SK-N-SH treated with all-trans-retinoic acid at 6 μM for 48 hours (cell line): ENCODE data around the gene M1AP.
A peak's percentile ranks its signal among the peaks of the same experiment; 100 is the strongest.

Experiments
- ATAC-seq: fragments of 200-7000 bp; cut with Tn5 transposase; 3 replicates; pipeline ENCODE4 v1.9.1; 2020; ENCODE audit warnings: mild to moderate bottlenecking, moderate library complexity
- ARNTL ChIP-seq: fragments of 450-650 bp; formaldehyde crosslinking; IDR thresholded peaks from 2 replicates; pipeline ENCODE4 v1.5.0; 2020; ENCODE audit warnings: low read depth, mild to moderate bottlenecking, moderate library complexity, borderline replicate concordance
- BACH2 ChIP-seq: fragments of 250-450 bp; sonication (Bioruptor Pico); IDR thresholded peaks from 2 replicates; pipeline ENCODE4 v1.9.0; 2021; ENCODE audit warnings: mild to moderate bottlenecking, borderline replicate concordance
- CREB5 ChIP-seq: fragments of 250-450 bp; sonication (Bioruptor Pico); IDR thresholded peaks from 2 replicates; pipeline ENCODE4 v1.5.1; 2020; ENCODE audit warnings: low read depth, mild to moderate bottlenecking, moderate library complexity
- CSDC2 ChIP-seq: fragments of 250-450 bp; sonication (Bioruptor Pico); IDR thresholded peaks from 2 replicates; pipeline ENCODE4 v1.5.0; 2020; ENCODE audit warnings: mild to moderate bottlenecking, moderate library complexity
- CSRNP3 ChIP-seq: fragments of 250-450 bp; sonication (Bioruptor Pico); IDR thresholded peaks from 2 replicates; pipeline ENCODE4 v1.5.1; 2021; ENCODE audit warnings: mild to moderate bottlenecking, moderate library complexity
- ESRRG ChIP-seq: fragments of 250-450 bp; sonication (Bioruptor Pico); IDR thresholded peaks from 2 replicates; pipeline ENCODE4 v1.6.1; 2021; ENCODE audit warnings: mild to moderate bottlenecking
- GLIS3 ChIP-seq: fragments of 250-450 bp; sonication (Bioruptor Pico); IDR thresholded peaks from 2 replicates; pipeline ENCODE4 v1.5.0; 2020; ENCODE audit warnings: mild to moderate bottlenecking, moderate library complexity
- ISL1 ChIP-seq: fragments of 250-450 bp; sonication (Bioruptor Pico); IDR thresholded peaks from 2 replicates; pipeline ENCODE4 v2.1.2; 2022; ENCODE audit warnings: mild to moderate bottlenecking, moderate library complexity
- PATZ1 ChIP-seq: fragments of 250-450 bp; sonication (Bioruptor Pico); IDR thresholded peaks from 2 replicates; pipeline ENCODE4 v1.8.0; 2020; ENCODE audit warnings: mild to moderate bottlenecking, moderate library complexity, borderline replicate concordance
- POU6F1 ChIP-seq: fragments of 250-450 bp; sonication (Bioruptor Pico); IDR thresholded peaks from 2 replicates; pipeline ENCODE4 v1.8.0; 2021; ENCODE audit warnings: low read depth, mild to moderate bottlenecking, moderate library complexity, borderline replicate concordance
- PPARA ChIP-seq: fragments of 250-450 bp; sonication (Bioruptor Pico); IDR thresholded peaks from 2 replicates; pipeline ENCODE4 v1.5.0; 2020; ENCODE audit warnings: mild to moderate bottlenecking, borderline replicate concordance
- RARB ChIP-seq: fragments of 250-450 bp; sonication (Bioruptor Pico); IDR thresholded peaks from 2 replicates; pipeline ENCODE4 v1.8.0; 2021; ENCODE audit warnings: mild to moderate bottlenecking, moderate library complexity
- SNAI2 ChIP-seq: fragments of 250-450 bp; sonication (Bioruptor Pico); IDR thresholded peaks from 2 replicates; pipeline ENCODE4 v1.5.0; 2020; ENCODE audit warnings: mild to moderate bottlenecking, moderate library complexity
- TCF4 ChIP-seq: fragments of 250-450 bp; sonication (Bioruptor Pico); IDR thresholded peaks from 2 replicates; pipeline ENCODE4 v1.8.0; 2021; ENCODE audit warnings: mild to moderate bottlenecking, moderate library complexity, borderline replicate concordance
- TOX ChIP-seq: fragments of 250-450 bp; sonication (Bioruptor Pico); IDR thresholded peaks from 2 replicates; pipeline ENCODE4 v1.8.0; 2021; ENCODE audit warnings: mild to moderate bottlenecking, moderate library complexity, borderline replicate concordance
- ZC3H10 ChIP-seq: fragments of 250-450 bp; sonication (Bioruptor Pico); IDR thresholded peaks from 2 replicates; pipeline ENCODE4 v1.5.1; 2021; ENCODE audit warnings: mild to moderate bottlenecking, moderate library complexity
- ZFP3 ChIP-seq: fragments of 250-450 bp; sonication (Bioruptor Pico); IDR thresholded peaks from 2 replicates; pipeline ENCODE4 v1.5.0; 2020; ENCODE audit warnings: mild to moderate bottlenecking, moderate library complexity
- ZFP30 ChIP-seq: fragments of 450-650 bp; formaldehyde crosslinking; IDR thresholded peaks from 2 replicates; pipeline ENCODE4 v1.5.0; 2022; ENCODE audit warnings: mild to moderate bottlenecking, moderate library complexity
- ZNF565 ChIP-seq: fragments of 450-650 bp; formaldehyde crosslinking; conservative IDR thresholded peaks from 2 replicates; pipeline ENCODE4 v1.5.0; 2020; ENCODE audit warnings: low read depth, mild to moderate bottlenecking, moderate library complexity
- ZNF70 ChIP-seq: fragments of 450-650 bp; formaldehyde crosslinking; IDR thresholded peaks from 2 replicates; pipeline ENCODE4 v1.5.0; 2020; ENCODE audit warnings: mild to moderate bottlenecking, moderate library complexity
- ZNF8 ChIP-seq: fragments of 450-650 bp; formaldehyde crosslinking; IDR thresholded peaks from 2 replicates; pipeline ENCODE4 v1.5.0; 2020; ENCODE audit warnings: mild to moderate bottlenecking, moderate library complexity

Gene M1AP

DNA sequence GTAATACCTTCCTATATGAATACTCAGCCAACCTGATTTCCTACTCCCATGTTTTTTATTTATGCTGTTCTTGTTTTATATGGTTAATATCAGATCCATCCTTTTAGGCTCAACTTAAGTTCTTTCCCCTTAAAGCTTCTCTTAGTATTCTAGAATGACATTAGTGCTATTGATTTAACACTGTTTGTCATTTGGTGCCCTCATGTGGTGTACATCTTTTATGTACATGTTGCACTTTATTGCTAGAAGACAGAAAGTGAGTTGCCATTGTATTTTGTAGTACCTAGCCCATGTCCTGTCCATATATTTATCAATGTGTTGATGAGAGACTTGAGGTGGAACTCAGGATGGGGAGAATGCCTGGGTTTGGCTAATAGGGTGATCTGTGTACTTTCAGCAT is 115.9 kb downstream of the M1AP start:
- no peak for ATAC-seq
- TF ChIP-seq CSDC2 (CRISPR knock-in tag) (no peak), CREB5 (CRISPR knock-in tag) (no peak), GLIS3 (CRISPR knock-in tag) (no peak), ZNF565 (CRISPR knock-in tag) (no peak), ZC3H10 (CRISPR knock-in tag) (no peak)

- no peak for TF ChIP-seq SNAI2 (CRISPR knock-in tag)
- TF ChIP-seq POU6F1 (CRISPR knock-in tag): no peak
- TF ChIP-seq RARB (CRISPR knock-in tag): no peak
- no peak for ATAC-seq
These were observed 116.5 kb downstream of the M1AP start for GRCh38 chr2:74531666-74532065.

GRCh38 chr2:74530239-74531187 is 117.6 kb downstream of the M1AP start:
- TF ChIP-seq TCF4 (CRISPR knock-in tag) (no peak), ISL1 (CRISPR knock-in tag) (no peak), CSDC2 (CRISPR knock-in tag) (no peak), RARB (CRISPR knock-in tag) (no peak), ZFP3 (CRISPR knock-in tag) (no peak), POU6F1 (CRISPR knock-in tag) (no peak), GLIS3 (CRISPR knock-in tag) (no peak), ESRRG (no peak), ZC3H10 (CRISPR knock-in tag) (no peak), PPARA (CRISPR knock-in tag) (no peak), PATZ1 (CRISPR knock-in tag) (no peak), ZNF70 (CRISPR knock-in tag) (no peak), TOX (no peak), ZNF8 (CRISPR knock-in tag) (no peak), CREB5 (CRISPR knock-in tag) (no peak), SNAI2 (CRISPR knock-in tag) (no peak), CSRNP3 (CRISPR knock-in tag) (no peak), BACH2 (CRISPR knock-in tag) (no peak), ARNTL (CRISPR knock-in tag) (no peak), ZFP30 (no peak)

More at GRCh38 chr2:74530239-74531187, 117.6 kb downstream of the M1AP start:
- ATAC-seq: peak; percentile 53
